Stimulated activated naive CD8-positive, alpha-beta T cell treated with anti-CD3 and anti-CD28 coated beads, Interleukin-15, Interleukin-2, amounts not matched to agents 100 ng/mL and 50 ng/mL, for 24 hours (primary cell): ENCODE measurements around the gene GLIPR2.
"Not testable (repeated sequence)": the region's sequence is repeated elsewhere in the genome, so short reads cannot be mapped to it uniquely, and the experiment has no call there.

Experiments
- H3K27ac Mint-ChIP-seq: one replicate; pipeline ENCODE4 v1.8.0; 2021; ENCODE audit warnings: mild to moderate bottlenecking, mixed read lengths
- H3K27me3 Mint-ChIP-seq: one replicate; pipeline ENCODE4 v1.8.0; 2021; ENCODE audit warnings: mixed read lengths
- H3K36me3 Mint-ChIP-seq: one replicate; pipeline ENCODE4 v1.8.0; 2021; ENCODE audit warnings: low read depth, mixed read lengths
- H3K4me1 Mint-ChIP-seq: one replicate; pipeline ENCODE4 v1.8.0; 2021; ENCODE audit warnings: low read depth, mixed read lengths
- H3K4me3 Mint-ChIP-seq: one replicate; pipeline ENCODE4 v1.8.0; 2021; ENCODE audit warnings: mild to moderate bottlenecking, mixed read lengths
- H3K9me3 Mint-ChIP-seq: one replicate; pipeline ENCODE4 v1.8.0; 2021; ENCODE audit warnings: mixed read lengths

GLIPR2 gene

DNA sequence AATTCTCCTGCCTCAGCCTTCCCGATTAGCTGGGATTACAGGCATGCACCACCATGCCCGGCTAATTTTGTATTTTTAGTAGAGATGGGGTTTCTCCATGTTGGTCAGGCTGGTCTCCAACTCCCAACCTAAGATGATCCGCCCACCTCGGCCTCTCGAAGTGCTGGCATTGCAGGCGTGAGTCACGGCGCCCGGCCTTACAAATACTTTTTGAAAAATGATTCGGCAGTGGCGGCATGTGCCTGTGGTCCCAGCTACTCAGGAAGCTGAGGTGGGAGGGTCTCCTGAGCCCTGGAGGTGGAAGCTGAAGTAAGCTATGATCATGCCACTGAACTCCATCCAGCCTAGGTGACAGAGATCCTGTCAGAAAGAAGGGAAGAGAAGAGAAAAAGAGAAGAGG, 23.6 kb downstream of the GLIPR2 start:
- not testable (repeated sequence) for H3K36me3 Mint-ChIP-seq, H3K4me1 Mint-ChIP-seq, H3K27me3 Mint-ChIP-seq, H3K4me3 Mint-ChIP-seq, H3K9me3 Mint-ChIP-seq, H3K27ac Mint-ChIP-seq

DNA sequence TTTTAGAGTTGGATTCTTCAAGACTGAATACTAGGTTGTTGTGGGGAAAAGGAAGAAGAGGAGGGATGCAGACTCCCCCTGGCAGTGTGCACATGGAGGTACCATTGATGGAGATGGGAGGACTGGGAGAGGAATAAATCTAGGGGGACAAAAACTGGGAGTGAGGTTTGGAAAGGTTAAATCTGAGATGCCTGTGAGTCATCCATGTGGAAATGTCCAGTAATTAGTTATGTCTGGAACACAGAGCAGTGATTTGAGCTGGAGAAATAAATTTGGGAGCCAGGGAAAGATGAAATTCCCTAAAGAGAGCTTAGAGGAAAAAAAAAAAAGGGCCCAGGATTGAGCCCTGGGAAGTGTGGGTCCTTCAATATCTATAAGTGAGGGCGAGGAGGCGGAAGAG, 24.7 kb downstream of the GLIPR2 start:
- Mint-ChIP-seq H3K4me3 (no peak overlapping the region), H3K36me3 (peaks cover 10% of the 10 kb centered on the region), H3K27me3 (no peaks in the 10 kb centered on the region), H3K9me3 (no peaks in the 10 kb centered on the region), H3K27ac (no peak overlapping the region), H3K4me1 (peaks cover 8% of the 10 kb centered on the region)

DNA sequence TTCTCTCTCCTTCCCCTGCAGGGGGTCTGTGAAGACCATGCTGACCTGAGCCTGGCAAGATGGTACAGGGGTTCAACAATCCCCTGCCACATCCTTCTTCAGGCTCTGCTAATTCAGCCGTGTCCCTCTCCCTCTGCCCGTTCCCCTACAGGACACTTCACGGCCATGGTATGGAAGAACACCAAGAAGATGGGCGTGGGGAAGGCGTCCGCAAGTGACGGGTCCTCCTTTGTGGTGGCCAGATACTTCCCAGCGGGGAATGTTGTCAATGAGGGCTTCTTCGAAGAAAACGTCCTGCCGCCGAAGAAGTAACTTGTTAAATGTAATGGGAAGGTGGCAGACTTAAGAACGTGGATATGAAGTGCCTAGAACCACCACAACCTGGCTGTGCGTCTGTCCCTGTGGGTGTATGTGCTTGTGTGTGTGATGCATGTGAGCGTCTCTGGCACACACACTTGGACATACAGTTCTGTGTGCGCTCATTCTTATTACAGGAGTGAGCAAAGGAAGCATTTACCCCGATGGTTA, 25.7 kb downstream of the GLIPR2 start:
- Mint-ChIP-seq H3K27me3 (no peaks in the 10 kb centered on the region), H3K4me1 (peaks cover 14% of the 10 kb centered on the region), H3K4me3 (no peak overlapping the region), H3K27ac (no peak overlapping the region), H3K9me3 (no peaks in the 10 kb centered on the region), H3K36me3 (peaks cover 5% of the 10 kb centered on the region)

DNA sequence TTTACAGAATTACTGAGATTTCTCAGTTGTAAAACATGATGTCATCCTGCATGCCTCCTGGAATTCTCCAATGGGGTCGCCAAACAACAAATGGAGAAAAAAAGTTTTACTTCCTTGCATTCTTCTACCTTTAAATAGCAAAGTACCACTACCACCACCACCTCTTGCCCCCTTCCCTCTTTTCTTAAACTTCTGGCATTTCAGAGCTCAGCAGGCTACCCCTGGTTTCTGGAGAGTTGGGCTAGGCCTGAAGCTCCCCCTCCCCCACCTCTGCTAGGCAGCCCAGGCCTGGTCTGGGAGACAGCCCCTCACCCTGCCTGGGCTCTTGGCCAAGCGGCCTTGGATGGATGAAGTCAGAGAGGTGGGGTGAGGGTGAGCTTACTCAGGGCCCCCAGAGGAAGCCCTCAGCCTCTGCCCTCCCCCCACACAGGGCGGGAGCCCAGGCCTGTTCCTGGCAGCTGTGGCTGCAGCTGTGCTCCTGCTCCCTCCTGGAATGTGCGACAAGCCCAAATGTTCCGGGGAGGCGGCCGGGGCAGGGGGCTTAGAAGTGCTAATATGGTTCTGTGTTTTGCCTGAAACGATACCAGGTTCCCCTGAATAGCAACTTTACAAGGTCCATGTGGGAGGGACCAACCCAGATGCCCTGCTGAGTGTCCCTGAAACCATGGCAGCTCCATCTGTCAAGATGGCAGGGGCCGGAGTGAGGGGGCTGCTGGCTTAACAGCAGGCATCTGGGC, 26.7 kb downstream of the GLIPR2 start:
- Mint-ChIP-seq H3K27me3 (no peaks in the 10 kb centered on the region), H3K4me3 (no peak overlapping the region), H3K36me3 (peaks cover 5% of the 10 kb centered on the region), H3K4me1 (peaks cover 10% of the 10 kb centered on the region), H3K27ac (no peak overlapping the region), H3K9me3 (no peaks in the 10 kb centered on the region)

DNA sequence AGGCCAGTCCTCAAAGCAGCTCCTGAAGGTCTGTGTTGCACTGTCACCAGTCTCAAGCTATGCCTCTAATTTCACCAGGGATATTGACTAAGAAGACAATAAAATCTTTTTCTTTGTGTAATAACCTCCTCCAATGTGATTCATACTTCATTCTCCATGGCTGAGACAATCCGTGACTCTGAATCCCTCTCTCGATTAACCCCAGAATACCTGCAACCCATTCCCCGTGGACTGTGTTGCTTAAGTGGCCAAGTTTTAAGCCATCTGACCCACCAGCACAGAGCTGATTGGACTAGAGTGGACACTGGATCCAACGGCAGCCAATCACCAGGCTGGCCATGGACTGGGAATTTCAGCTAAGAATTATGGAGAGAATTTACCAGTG, 27.2 kb downstream of the GLIPR2 start:
- peaks cover 7% of the 10 kb centered on the region for H3K4me1 Mint-ChIP-seq
- H3K27ac Mint-ChIP-seq = no peak overlapping the region
- H3K36me3 Mint-ChIP-seq = peaks cover 5% of the 10 kb centered on the region
- no peak overlapping the region for H3K4me3 Mint-ChIP-seq
- H3K9me3 Mint-ChIP-seq = no peaks in the 10 kb centered on the region
- H3K27me3 Mint-ChIP-seq = no peaks in the 10 kb centered on the region

DNA sequence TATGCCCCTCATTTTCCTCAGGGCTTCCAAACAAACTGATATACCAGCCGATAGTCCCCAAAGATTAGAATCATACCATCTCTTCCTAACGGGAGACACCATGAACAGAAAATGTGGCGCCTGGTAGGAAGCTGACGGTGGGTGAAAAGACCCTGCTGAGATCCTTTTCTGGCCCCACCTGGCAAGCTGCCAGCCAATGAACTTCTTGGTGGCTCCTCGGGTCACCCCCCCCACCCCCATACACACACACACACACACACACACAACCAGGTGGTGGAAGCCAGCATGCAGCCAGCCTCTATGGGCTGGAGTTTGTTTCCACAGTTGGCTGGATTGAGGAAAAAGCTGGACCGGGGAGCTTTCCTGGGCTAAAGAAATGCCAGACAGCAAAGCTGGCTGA, 27.8 kb downstream of the GLIPR2 start:
- no peak overlapping the region for H3K4me3 Mint-ChIP-seq

DNA sequence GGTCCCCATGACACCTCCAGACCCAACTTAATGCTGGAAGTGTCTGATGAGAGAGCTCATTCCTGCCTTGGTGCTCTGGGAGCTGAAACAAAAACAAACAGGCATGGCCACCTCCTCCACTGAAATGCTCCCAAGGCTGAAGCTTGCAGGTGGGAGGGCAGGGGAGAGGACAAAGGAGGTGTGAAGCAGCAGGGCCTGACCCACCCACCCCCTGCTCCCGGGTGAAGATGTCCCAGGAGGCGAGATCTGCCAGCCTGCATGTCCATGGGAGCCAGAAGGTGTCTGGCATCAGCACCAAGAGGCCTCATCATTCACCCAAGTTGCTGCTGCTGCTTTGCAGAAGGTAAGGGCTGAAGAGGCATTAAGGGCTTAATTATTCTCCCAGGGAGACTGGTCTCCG, 28.5 kb downstream of the GLIPR2 start:
- Mint-ChIP-seq H3K4me1 (peaks cover 7% of the 10 kb centered on the region), H3K36me3 (peaks cover 5% of the 10 kb centered on the region), H3K27ac (no peak overlapping the region), H3K4me3 (no peak overlapping the region), H3K9me3 (no peaks in the 10 kb centered on the region), H3K27me3 (no peaks in the 10 kb centered on the region)

More for the DNA sequence above, 27.8 kb downstream of the GLIPR2 start:
- Mint-ChIP-seq H3K27ac (no peak overlapping the region), H3K27me3 (no peaks in the 10 kb centered on the region), H3K4me1 (peaks cover 7% of the 10 kb centered on the region), H3K36me3 (peaks cover 5% of the 10 kb centered on the region), H3K9me3 (no peaks in the 10 kb centered on the region)

DNA sequence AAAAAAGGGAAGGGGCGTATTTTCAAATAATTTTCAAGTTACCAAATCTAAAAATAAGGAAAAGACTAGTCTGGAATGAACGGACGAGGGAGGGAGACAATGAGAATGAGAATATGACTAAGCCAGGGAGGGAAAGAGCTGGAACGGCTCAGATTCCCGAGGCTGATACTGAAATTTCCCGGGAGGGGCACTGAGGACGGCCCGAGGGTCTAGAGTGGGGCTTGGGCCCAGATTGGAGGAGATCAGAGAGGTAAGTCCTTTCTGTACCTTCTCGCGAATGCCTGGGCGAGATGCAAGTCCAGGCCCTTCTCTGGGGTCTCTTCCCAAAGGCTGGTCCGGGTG, 29.3 kb downstream of the GLIPR2 start:
- Mint-ChIP-seq H3K36me3 (no peaks in the 10 kb centered on the region), H3K27me3 (no peaks in the 10 kb centered on the region), H3K4me1 (peaks cover 7% of the 10 kb centered on the region), H3K9me3 (no peaks in the 10 kb centered on the region), H3K4me3 (peak overlapping the region; percentile 13), H3K27ac (no peak overlapping the region)

DNA sequence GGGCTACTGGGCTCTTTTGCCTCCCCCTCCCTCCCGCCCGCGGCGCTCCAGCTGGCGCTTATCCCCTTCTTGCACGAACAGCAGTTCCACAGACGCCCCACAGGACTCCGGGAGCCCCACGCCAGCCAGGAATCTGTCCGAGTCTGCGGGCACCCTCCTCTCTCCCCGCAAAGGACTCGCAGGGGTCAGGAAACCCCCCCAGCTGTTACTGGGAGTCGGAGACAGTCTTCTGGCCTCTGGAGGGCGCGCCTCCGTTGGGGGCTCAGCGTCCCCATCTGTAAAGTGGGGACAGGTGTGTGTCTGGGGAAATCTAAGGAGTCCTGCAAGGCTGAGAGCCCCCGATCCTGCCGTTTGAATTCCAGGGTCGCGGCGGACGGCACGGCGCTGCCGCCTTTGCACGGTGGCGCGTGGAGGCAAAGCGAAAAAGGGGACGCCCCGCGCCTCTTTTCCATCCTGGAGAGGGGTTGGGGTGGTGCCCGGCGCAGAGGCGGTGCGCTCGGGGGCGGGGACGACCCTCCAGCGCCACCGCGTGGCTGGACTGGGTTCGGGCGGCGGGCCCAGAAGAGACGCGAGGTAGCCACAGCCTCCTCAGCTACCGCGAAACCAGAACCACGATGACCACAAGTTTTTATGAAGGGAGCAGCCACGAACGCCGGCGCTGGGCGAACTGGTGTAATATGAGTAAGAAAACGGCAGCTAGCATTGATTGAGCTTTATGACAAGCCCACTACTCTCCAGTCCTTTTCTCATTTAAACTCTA, 29.8 kb downstream of the GLIPR2 start:
- H3K9me3 Mint-ChIP-seq = no peaks in the 10 kb centered on the region
- H3K4me1 Mint-ChIP-seq = peaks cover 7% of the 10 kb centered on the region
- H3K4me3 Mint-ChIP-seq = peak overlapping the region; percentile 71
- peak overlapping the region; percentile 77 for H3K27ac Mint-ChIP-seq
- H3K36me3 Mint-ChIP-seq = no peaks in the 10 kb centered on the region
- no peaks in the 10 kb centered on the region for H3K27me3 Mint-ChIP-seq

DNA sequence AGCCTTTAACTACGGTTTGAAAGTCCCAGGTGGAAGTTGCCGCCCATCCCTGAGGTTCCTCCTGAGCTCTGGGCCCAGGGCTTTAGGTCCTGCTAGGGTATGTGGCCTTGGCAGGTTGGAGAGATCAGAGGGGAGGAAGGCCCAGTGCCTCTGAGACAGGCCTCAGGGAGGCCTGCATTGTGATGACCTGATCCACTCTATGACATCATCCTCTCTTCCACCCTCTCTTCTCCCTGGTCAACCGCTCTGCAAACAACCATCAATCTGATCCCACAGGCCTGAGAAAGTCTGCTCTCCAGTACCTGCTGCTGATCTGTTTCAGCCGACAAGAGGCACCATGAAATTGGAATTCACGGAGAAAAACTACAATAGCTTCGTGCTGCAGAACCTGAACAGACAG, 32.6 kb downstream of the GLIPR2 start, which contains the start of gene CCIN:
Gene CCIN, plus strand, starts transcription at position 223 of the 400 bp plus-strand sequence. Its CDS starts 115 bp downstream, at position 338.
- Mint-ChIP-seq H3K36me3 (no peaks in the 10 kb centered on the region), H3K4me1 (peaks cover 7% of the 10 kb centered on the region), H3K9me3 (no peaks in the 10 kb centered on the region), H3K27me3 (no peaks in the 10 kb centered on the region), H3K4me3 (no peak within 1 kb of the TSS), H3K27ac (no peak within 1 kb of the TSS)

DNA sequence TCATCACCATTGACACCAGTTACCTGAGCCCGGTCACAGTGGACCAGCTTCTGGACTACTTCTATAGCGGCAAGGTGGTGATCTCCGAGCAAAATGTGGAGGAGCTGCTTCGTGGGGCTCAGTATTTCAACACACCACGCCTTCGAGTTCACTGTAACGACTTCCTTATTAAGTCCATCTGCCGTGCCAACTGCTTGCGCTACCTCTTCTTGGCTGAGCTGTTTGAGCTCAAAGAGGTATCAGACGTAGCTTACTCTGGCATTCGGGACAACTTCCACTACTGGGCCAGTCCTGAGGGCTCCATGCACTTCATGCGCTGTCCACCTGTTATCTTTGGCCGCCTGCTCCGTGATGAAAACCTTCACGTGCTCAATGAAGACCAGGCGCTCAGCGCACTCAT, 33.2 kb downstream of the GLIPR2 start:
- no peak overlapping the region for H3K4me3 Mint-ChIP-seq
- H3K9me3 Mint-ChIP-seq = no peaks in the 10 kb centered on the region
- peaks cover 7% of the 10 kb centered on the region for H3K4me1 Mint-ChIP-seq
- no peak overlapping the region for H3K27ac Mint-ChIP-seq
- no peaks in the 10 kb centered on the region for H3K27me3 Mint-ChIP-seq
- no peaks in the 10 kb centered on the region for H3K36me3 Mint-ChIP-seq

DNA sequence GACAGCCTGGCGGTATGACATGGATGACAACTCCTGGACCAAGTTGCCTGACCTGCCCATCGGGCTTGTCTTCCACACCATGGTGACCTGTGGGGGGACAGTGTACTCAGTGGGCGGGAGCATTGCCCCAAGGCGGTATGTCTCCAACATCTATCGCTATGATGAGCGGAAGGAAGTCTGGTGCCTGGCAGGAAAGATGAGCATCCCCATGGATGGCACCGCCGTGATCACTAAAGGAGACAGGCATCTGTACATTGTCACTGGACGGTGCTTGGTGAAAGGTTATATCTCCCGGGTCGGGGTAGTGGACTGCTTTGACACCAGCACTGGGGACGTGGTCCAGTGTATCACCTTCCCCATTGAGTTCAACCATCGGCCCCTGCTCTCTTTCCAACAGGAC, 34.0 kb downstream of the GLIPR2 start:
- Mint-ChIP-seq H3K36me3 (no peaks in the 10 kb centered on the region), H3K9me3 (no peaks in the 10 kb centered on the region), H3K4me3 (no peak overlapping the region), H3K27me3 (no peaks in the 10 kb centered on the region), H3K4me1 (peaks cover 7% of the 10 kb centered on the region), H3K27ac (no peak overlapping the region)

DNA sequence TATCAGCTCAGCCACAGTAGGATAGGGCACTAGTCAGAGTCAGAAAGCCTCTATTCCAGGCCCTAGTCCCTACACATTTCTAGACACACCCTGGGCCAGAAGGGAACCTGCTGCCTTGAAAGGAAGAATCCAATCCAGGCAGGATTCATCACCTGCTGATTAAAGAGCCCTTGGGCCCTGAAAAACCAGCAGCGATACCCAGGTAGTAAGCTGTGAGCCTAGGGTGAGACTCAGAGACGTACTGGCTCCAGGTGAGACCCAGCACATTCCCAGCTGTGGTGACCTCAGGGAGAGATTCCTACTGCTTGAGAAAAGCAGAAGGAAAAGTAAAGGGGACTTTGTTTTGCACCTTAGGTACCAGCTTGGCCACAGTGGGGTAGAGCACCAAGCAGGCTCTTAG, 37.3 kb downstream of the GLIPR2 start:
- H3K27me3 Mint-ChIP-seq = no peaks in the 10 kb centered on the region
- H3K9me3 Mint-ChIP-seq = no peaks in the 10 kb centered on the region
- no peak overlapping the region for H3K4me3 Mint-ChIP-seq
- no peaks in the 10 kb centered on the region for H3K36me3 Mint-ChIP-seq
- H3K27ac Mint-ChIP-seq = no peak overlapping the region
- H3K4me1 Mint-ChIP-seq = no peaks in the 10 kb centered on the region

DNA sequence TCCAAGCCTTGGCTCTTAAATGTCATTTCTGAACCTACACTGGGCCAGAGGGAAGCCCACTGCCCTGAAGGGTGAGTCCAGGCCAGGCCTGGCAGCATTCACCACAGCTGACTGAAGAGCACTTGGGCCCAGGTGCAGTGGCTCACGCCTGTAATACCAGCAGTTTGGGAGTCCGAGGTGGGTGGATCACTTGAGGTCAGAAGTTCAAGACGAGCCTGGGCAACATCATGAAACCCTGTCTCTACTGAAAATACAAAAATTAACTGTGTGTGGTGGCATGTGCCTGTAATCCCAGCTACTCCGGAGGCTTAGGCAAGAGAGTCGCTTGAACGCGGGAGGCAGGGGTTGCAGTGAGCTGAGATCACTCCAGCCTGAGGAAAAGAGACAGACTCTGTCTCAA, 37.7 kb downstream of the GLIPR2 start:
- Mint-ChIP-seq H3K4me3 (no peak overlapping the region), H3K36me3 (no peaks in the 10 kb centered on the region), H3K9me3 (no peaks in the 10 kb centered on the region), H3K27ac (no peak overlapping the region), H3K4me1 (no peaks in the 10 kb centered on the region), H3K27me3 (no peaks in the 10 kb centered on the region)

DNA sequence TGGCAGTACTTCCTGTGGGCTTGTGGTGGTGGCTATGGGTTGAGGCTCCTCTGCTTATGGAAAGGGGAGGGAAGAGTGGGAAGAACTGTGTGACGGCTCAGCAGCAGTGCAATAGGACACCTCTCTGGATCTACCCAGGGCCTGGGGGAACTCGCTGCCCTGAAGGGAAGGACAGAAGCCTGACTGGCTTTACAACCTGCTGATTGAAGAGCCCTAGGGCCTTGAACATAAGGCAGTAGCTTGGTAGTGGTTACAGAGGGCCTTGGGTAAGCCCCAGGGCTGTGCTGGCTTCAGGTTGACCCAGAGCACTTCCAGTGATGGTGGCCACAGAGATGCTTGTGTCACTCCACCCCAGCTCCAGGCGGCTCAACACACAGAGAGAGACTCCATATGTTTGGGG, 38.2 kb downstream of the GLIPR2 start:
- no peaks in the 10 kb centered on the region for H3K9me3 Mint-ChIP-seq
- no peaks in the 10 kb centered on the region for H3K4me1 Mint-ChIP-seq
- no peaks in the 10 kb centered on the region for H3K27me3 Mint-ChIP-seq
- H3K27ac Mint-ChIP-seq = no peak overlapping the region
- H3K4me3 Mint-ChIP-seq = no peak overlapping the region
- H3K36me3 Mint-ChIP-seq = no peaks in the 10 kb centered on the region
